ENCODE measurements around the gene STRN3. TPM values are rescaled to one million over a fixed set of nuclear protein-coding genes. Genes with fewer than 3 reads are reported as not detected.

STRN3 gene
- total and polyA plus RNA-seq, 10 of the 15 experiments (the other 5 are each of a cell fraction or from before 2014, with no cell fraction given): 7.8 to 27.9 (median 14.1) TPM

DNA sequence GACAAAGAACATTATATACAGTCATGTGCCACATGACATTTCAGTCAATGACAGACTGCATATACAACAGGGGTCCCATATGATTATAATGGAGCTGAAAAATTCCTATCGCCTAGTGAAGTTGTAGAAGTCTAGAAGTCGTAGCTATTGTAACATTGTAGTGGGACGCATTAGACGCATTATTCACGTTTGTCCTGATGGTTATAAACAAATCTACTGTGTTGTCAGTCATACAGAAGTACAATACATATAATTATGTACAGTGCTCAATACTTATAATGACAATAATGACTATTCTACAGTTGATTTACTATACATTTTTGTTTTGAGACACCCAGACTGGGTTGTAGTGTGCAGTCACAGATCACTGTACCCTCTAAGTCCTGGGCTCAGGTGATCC is 64.8 kb downstream of the STRN3 start:
- peaks cover 0 to 2% of the 10 kb centered on the region in 2 experiments; a peak in 2 of 4 replicates for H3K36me3 ChIP-seq (ENCODE audit: control insufficient read depth in 2 of 2, insufficient read depth in 2 of 2, low read length in 1 of 2)
- ATAC-seq (no peak), FAIRE-seq (no peak), DNase-seq (ENCODE audit: low read depth, low spot score) (no peak)
- no TSS peak for BruUV-seq (replicated peaks)
- ChIA-PET POLR2A (interaction anchor here (0.5 kb wide), 1 partner anchor 14 kb away, joined by 3 read pairs; no protein-coding TSS in a partner anchor), SMC1A (ENCODE audit: uncharacterized antibody, unreplicated experiment) (interaction anchor here (1.4 kb wide), 1 partner anchor 10 kb away, joined by 3 read pairs; no protein-coding TSS in a partner anchor), RAD21 (ENCODE audit: unreplicated experiment) (no interaction called here), CTCF (interaction anchor here (1.0 kb wide), 1 partner anchor 121 kb away, joined by 5 read pairs; no protein-coding TSS in a partner anchor)
- in situ Hi-C loops (cut with MboI): no loop called here
- intact Hi-C loops (cut with micrococcal nuclease; ENCODE audit: unreplicated experiment): no loop called here
- no peak overlapping the region for H3K9ac ChIP-seq (ENCODE audit: control insufficient read depth, insufficient read depth, low read length)
- H2AFZ ChIP-seq (ENCODE audit: control insufficient read depth, low read depth, low read length): no peak overlapping the region
- peaks cover 18% of the 10 kb centered on the region for H3K4me1 ChIP-seq (ENCODE audit: control insufficient read depth, insufficient read depth, low read length)
- H3K4me3 ChIP-seq: no peak overlapping the region
- no peak overlapping the region for H3K27ac ChIP-seq (ENCODE audit: control insufficient read depth, insufficient read depth)
- peaks cover 4% of the 10 kb centered on the region; the same call in 1 of the 3 replicates for H3K9me3 ChIP-seq (replicated peaks; ENCODE audit: control insufficient read depth, insufficient read depth, low read length)
- H3K27me3 ChIP-seq (replicated peaks in 1 of 2; ENCODE audit: control insufficient read depth in 2 of 2, insufficient read depth in 2 of 2, low read length in 1 of 2): no peaks in the 10 kb centered on the region
- H4K20me1 ChIP-seq (ENCODE audit: control insufficient read depth, insufficient read depth): no peaks in the 10 kb centered on the region
- TF ChIP-seq CHD4 (IDR thresholded peaks at IDR 0.05): no peak
- TF ChIP-seq TCF7 (IDR thresholded peaks at IDR 0.05; ENCODE audit: borderline replicate concordance): no peak
- TF ChIP-seq, protein P1, sequence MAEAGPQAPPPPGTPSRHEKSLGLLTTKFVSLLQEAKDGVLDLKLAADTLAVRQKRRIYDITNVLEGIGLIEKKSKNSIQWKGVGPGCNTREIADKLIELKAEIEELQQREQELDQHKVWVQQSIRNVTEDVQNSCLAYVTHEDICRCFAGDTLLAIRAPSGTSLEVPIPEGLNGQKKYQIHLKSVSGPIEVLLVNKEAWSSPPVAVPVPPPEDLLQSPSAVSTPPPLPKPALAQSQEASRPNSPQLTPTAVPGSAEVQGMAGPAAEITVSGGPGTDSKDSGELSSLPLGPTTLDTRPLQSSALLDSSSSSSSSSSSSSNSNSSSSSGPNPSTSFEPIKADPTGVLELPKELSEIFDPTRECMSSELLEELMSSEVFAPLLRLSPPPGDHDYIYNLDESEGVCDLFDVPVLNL (IDR thresholded peaks at IDR 0.05; ENCODE audit: low read depth, low read length): no peak
- TF ChIP-seq SRF (IDR thresholded peaks at IDR 0.05; ENCODE audit: low read depth in 2 of 2, low read length in 2 of 2): no peak
- TF ChIP-seq RFX5 (IDR thresholded peaks at IDR 0.05; ENCODE audit: low read depth, low read length): no peak
- no peak for TF ChIP-seq STAT3 (IDR thresholded peaks at IDR 0.05; ENCODE audit: low read depth, low read length)
- no peak for TF ChIP-seq CEBPB (IDR thresholded peaks at IDR 0.05; ENCODE audit: borderline replicate concordance in 1 of 2, low read depth in 2 of 2, low read length in 2 of 2)
- no peak for TF ChIP-seq IRF4 (IDR thresholded peaks at IDR 0.05; ENCODE audit: low read depth, low read length)
- no peak for TF ChIP-seq MXI1 (IDR thresholded peaks at IDR 0.05; ENCODE audit: low read depth, low read length)
- no peak for TF ChIP-seq ZNF217 (IDR thresholded peaks at IDR 0.05)
- no peak for TF ChIP-seq ZSCAN29 (IDR thresholded peaks at IDR 0.05)
- peaks cover 24% of the 10 kb centered on the region for H3K79me2 ChIP-seq (ENCODE audit: control insufficient read depth, insufficient read depth, low read length)
- WGBS (ENCODE audit: insufficient coverage, insufficient replicate concordance, low lambda C conversion rate, missing lambda C conversion rate): 98% methylated on average over 5 of the region's 5 CpGs
- H3K4me2 ChIP-seq (ENCODE audit: control insufficient read depth, insufficient read depth): no peak overlapping the region
